HEK293 (cell line): ENCODE data around the gene HOXD3.

Experiments
- CTCF ChIA-PET: fragments of 350-600 bp; formaldehyde crosslinking; extraction: SDS; loops from one replicate; lab custom pipeline; 2021; ENCODE audit warnings: antibody characterized with exemption; lab: Yijun Ruan, JAX
- POLR2A ChIA-PET: fragments of 300-600 bp; formaldehyde crosslinking; extraction: SDS; loops from one replicate; lab custom pipeline; 2020; ENCODE audit warnings: antibody characterized with exemption, inconsistent platforms; lab: Yijun Ruan, JAX
- H3K27ac ChIP-seq: fragments of 200-500 bp; sonication (Bioruptor generic); 2 replicates; pipeline ENCODE4 v1.5.1; 2014; ENCODE audit warnings: low read depth, low read length, control low read depth, inconsistent platforms; ENCODE audit errors: extremely low read depth
- H3K36me3 ChIP-seq, 2 experiments: fragments of 200-500 bp in 1 of 2; sonication (Bioruptor generic) in 1 of 2; 1 replicate in 1 of 2; 2 replicates in 1 of 2; pipeline ENCODE4 v1.5.1; 2014 to 2017; ENCODE audit warnings: inconsistent platforms in 2 of 2, low read length in 2 of 2; ENCODE audit not compliant: control insufficient read depth in 2 of 2, insufficient read depth in 1 of 2
- H3K4me1 ChIP-seq: fragments of 200-500 bp; sonication (Bioruptor generic); 2 replicates; pipeline ENCODE4 v1.5.1; 2014; ENCODE audit warnings: mild to moderate bottlenecking, low read length, inconsistent platforms; ENCODE audit not compliant: control insufficient read depth, insufficient read depth
- H3K4me3 ChIP-seq: 2 replicates; pipeline ENCODE4 v1.5.1; 2011; ENCODE audit warnings: low read depth, mild to moderate bottlenecking, control low read depth, low read length, moderate library complexity
- H3K9me3 ChIP-seq: fragments of 200-500 bp; sonication (Bioruptor generic); 2 replicates; pipeline ENCODE4 v1.5.1; 2014; ENCODE audit warnings: low read depth, low read length, inconsistent platforms; ENCODE audit not compliant: control insufficient read depth, insufficient read depth
- FEZF1 ChIP-seq: fragments of 450-650 bp; formaldehyde crosslinking; IDR thresholded peaks from 2 replicates; pipeline ENCODE4 v1.5.1; 2016; ENCODE audit warnings: missing biosample characterization, missing genetic modification characterization
- GLIS1 ChIP-seq: fragments of 450-650 bp; formaldehyde crosslinking; IDR thresholded peaks from 2 replicates; pipeline ENCODE4 v1.5.1; 2016; ENCODE audit warnings: missing biosample characterization, missing genetic modification characterization
- GLIS2 ChIP-seq: fragments of 450-650 bp; formaldehyde crosslinking; IDR thresholded peaks from 2 replicates; pipeline ENCODE4 v1.5.1; 2016; ENCODE audit warnings: missing biosample characterization, missing genetic modification characterization
- PRDM10 ChIP-seq: fragments of 450-650 bp; formaldehyde crosslinking; IDR thresholded peaks from 2 replicates; pipeline ENCODE4 v1.5.1; 2016; ENCODE audit warnings: missing biosample characterization, missing genetic modification characterization
- PRDM4 ChIP-seq: fragments of 450-650 bp; formaldehyde crosslinking; IDR thresholded peaks from 2 replicates; pipeline ENCODE4 v1.5.1; 2017; ENCODE audit warnings: missing biosample characterization, missing genetic modification characterization
- YY1 ChIP-seq: fragments of 450-650 bp; formaldehyde crosslinking; IDR thresholded peaks from 2 replicates; pipeline ENCODE4 v1.5.1; 2018; ENCODE audit warnings: missing biosample characterization, missing genetic modification characterization
- ZBTB48 ChIP-seq: fragments of 450-650 bp; formaldehyde crosslinking; IDR thresholded peaks from 2 replicates; pipeline ENCODE4 v1.5.1; 2016; ENCODE audit warnings: missing biosample characterization, missing genetic modification characterization
- ZFP3 ChIP-seq: fragments of 450-650 bp; formaldehyde crosslinking; IDR thresholded peaks from 2 replicates; pipeline ENCODE4 v1.5.1; 2016; ENCODE audit warnings: low read depth, missing biosample characterization, missing genetic modification characterization
- ZFP41 ChIP-seq: fragments of 450-650 bp; formaldehyde crosslinking; IDR thresholded peaks from 2 replicates; pipeline ENCODE4 v1.5.1; 2016; ENCODE audit warnings: missing biosample characterization, missing genetic modification characterization, borderline replicate concordance
- ZNF175 ChIP-seq: fragments of 450-650 bp; formaldehyde crosslinking; IDR thresholded peaks from 2 replicates; pipeline ENCODE4 v1.5.1; 2016; ENCODE audit warnings: missing biosample characterization, missing genetic modification characterization
- ZNF24 ChIP-seq: fragments of 450-650 bp; formaldehyde crosslinking; IDR thresholded peaks from 2 replicates; pipeline ENCODE4 v1.5.1; 2016; ENCODE audit warnings: missing biosample characterization, missing genetic modification characterization
- ZNF266 ChIP-seq: fragments of 450-650 bp; formaldehyde crosslinking; IDR thresholded peaks from 2 replicates; pipeline ENCODE4 v1.5.1; 2016; ENCODE audit warnings: missing biosample characterization, missing genetic modification characterization, low read depth
- ZNF335 ChIP-seq: fragments of 450-650 bp; formaldehyde crosslinking; conservative IDR thresholded peaks from 2 replicates; pipeline ENCODE4 v1.5.1; 2016; ENCODE audit warnings: missing biosample characterization, missing genetic modification characterization
- ZNF501 ChIP-seq: fragments of 450-650 bp; formaldehyde crosslinking; IDR thresholded peaks from 2 replicates; pipeline ENCODE4 v1.5.1; 2016; ENCODE audit warnings: missing biosample characterization, missing genetic modification characterization
- ZNF513 ChIP-seq: fragments of 450-650 bp; IDR thresholded peaks from 2 replicates; pipeline ENCODE4 v1.5.1; 2018; ENCODE audit warnings: missing biosample characterization, missing genetic modification characterization
- ZNF658 ChIP-seq: fragments of 450-650 bp; formaldehyde crosslinking; IDR thresholded peaks from 2 replicates; pipeline ENCODE4; 2016; ENCODE audit warnings: missing biosample characterization, missing genetic modification characterization
- ZNF664 ChIP-seq: fragments of 450-650 bp; formaldehyde crosslinking; IDR thresholded peaks from 2 replicates; pipeline ENCODE4 v1.5.1; 2016; ENCODE audit warnings: missing biosample characterization, missing genetic modification characterization
- ZNF747 ChIP-seq: fragments of 450-650 bp; formaldehyde crosslinking; IDR thresholded peaks from 2 replicates; pipeline ENCODE4 v1.5.1; 2016; ENCODE audit warnings: missing biosample characterization, missing genetic modification characterization

Gene HOXD3

GRCh38 chr2:176156807-176157498 lies at the start of gene HOXD3:
Gene HOXD3, plus strand, starts transcription at chr2:176157307. Its CDS starts 11,808 bp downstream, at chr2:176169115.
- Histone ChIP-seq H3K4me3 (peak within 1 kb of the TSS; percentile 48), H3K36me3 (peaks cover 0 to 30% of the 10 kb centered on the region in 2 experiments; a peak in 1 of 3 replicates), H3K27ac (peak within 1 kb of the TSS; percentile 98), H3K9me3 (no peaks in the 10 kb centered on the region), H3K4me1 (peaks cover 17% of the 10 kb centered on the region)
- CTCF ChIA-PET = interaction anchor here (1.2 kb wide), 1 partner anchor 1468 kb away, joined by 4 read pairs; no protein-coding TSS in a partner anchor
- POLR2A ChIA-PET = interaction anchor here (1.0 kb wide), 1 partner anchor 497 kb away, joined by 3 read pairs; no protein-coding TSS in a partner anchor
- TF ChIP-seq PRDM4 (tag by site-specific recombination) (no peak), FEZF1 (peak; percentile 12; the same call in 1 of the 2 replicates), ZNF664 (tag by site-specific recombination) (no peak), ZBTB48 (tag by site-specific recombination) (no peak), ZNF747 (tag by site-specific recombination) (no peak), PRDM10 (tag by site-specific recombination) (peak; percentile 92), GLIS1 (tag by site-specific recombination) (peak; percentile 65; the same call in 1 of the 2 replicates), YY1 (tag by site-specific recombination) (peak; percentile 63; the same call in 1 of the 2 replicates), GLIS2 (tag by site-specific recombination) (0 out of 2 replicates have a peak, but pooled peaks have one; percentile 25), ZNF266 (tag by site-specific recombination) (no peak), ZNF175 (tag by site-specific recombination) (no peak), ZNF335 (peak; percentile 42), ZNF501 (no peak), ZNF24 (no peak), ZFP3 (no peak), ZNF658 (tag by site-specific recombination) (no peak), ZNF513 (tag by site-specific recombination) (peak; percentile 43), ZFP41 (tag by site-specific recombination) (no peak)
